ELF-1 (cell line): ENCODE measurements around the gene LENG1.

Experiments used
- DNase-seq: peaks from one replicate; pipeline ENCODE4 v3.0.0-alpha.2; 2016; ENCODE audit warnings: low read depth, low spot score

Gene LENG1

GRCh38 chr19:54109651-54110050, 49.9 kb downstream of the LENG1 start:
- DNase-seq = no peak

- no peak for DNase-seq
Measured at GRCh38 chr19:54108496-54108895, 51.0 kb downstream of the LENG1 start.

GRCh38 chr19:54107876-54108490, 51.5 kb downstream of the LENG1 start:
- no peak for DNase-seq

- no peak for DNase-seq
Measured at GRCh38 chr19:54106716-54107115, 52.8 kb downstream of the LENG1 start.

- no peak for DNase-seq
Measured at GRCh38 chr19:54105796-54106195, 53.7 kb downstream of the LENG1 start.
